ENCODE results near the gene PAPLN.

GRCh38 chr14:73233564-73233963 lies 3.7 kb upstream of the PAPLN start:
- no peak for TF ChIP-seq CTCF (optimal IDR thresholded peaks at IDR 0.05 in 1 of 3, IDR thresholded peaks at IDR 0.05 in 1 of 3, conservative IDR thresholded peaks at IDR 0.05 in 1 of 3; ENCODE audit: extremely low read depth in 1 of 3, insufficient read depth in 2 of 3, low read length in 3 of 3)
- no peak for TF ChIP-seq EZH2 (IDR thresholded peaks at IDR 0.05; ENCODE audit: low read length)
